GM23338 (cell line): ENCODE data around the gene PAM.

Experiments used
- CREB1 ChIP-seq: fragments of 250-450 bp; sonication (Bioruptor Pico); IDR thresholded peaks from 2 replicates; pipeline ENCODE4 v1.5.0; 2020; ENCODE audit warnings: low read depth, mild to moderate bottlenecking, moderate library complexity
- EZH2 ChIP-seq: fragments of 200-600 bp; sonication (generic); IDR thresholded peaks from one replicate; pipeline ENCODE4 v1.8.0; 2017; ENCODE audit warnings: antibody characterized with exemption, mild to moderate bottlenecking, low read depth; ENCODE audit not compliant: unreplicated experiment
- EZH2phosphoT487 ChIP-seq: fragments of 200-600 bp; sonication (generic); IDR thresholded peaks from one replicate; pipeline ENCODE4 v1.8.1; 2018; ENCODE audit warnings: antibody characterized with exemption; ENCODE audit not compliant: unreplicated experiment
- JUNB ChIP-seq: IDR thresholded peaks from one replicate; pipeline ENCODE4 v1.6.1; 2016; ENCODE audit warnings: antibody characterized with exemption; ENCODE audit not compliant: unreplicated experiment
- NANOG ChIP-seq: IDR thresholded peaks from 2 replicates; pipeline ENCODE4 v1.6.1; 2016; ENCODE audit warnings: antibody characterized with exemption, borderline replicate concordance
- POLR2AphosphoS5 ChIP-seq: IDR thresholded peaks from 2 replicates; pipeline ENCODE4 v1.6.1; 2016; ENCODE audit warnings: antibody characterized with exemption, low read depth
- STAT1 ChIP-seq: IDR thresholded peaks from one replicate; pipeline ENCODE4 v1.6.1; 2016; ENCODE audit warnings: antibody characterized with exemption; ENCODE audit not compliant: unreplicated experiment
- ZNF114 ChIP-seq: fragments of 250-450 bp; sonication (Bioruptor Pico); IDR thresholded peaks from 2 replicates; pipeline ENCODE4 v1.5.0; 2020; ENCODE audit warnings: mild to moderate bottlenecking, moderate library complexity
- ZNF331 ChIP-seq: fragments of 250-450 bp; sonication (Bioruptor Pico); IDR thresholded peaks from 2 replicates; pipeline ENCODE4 v1.5.0; 2020; ENCODE audit warnings: low read depth, mild to moderate bottlenecking, moderate library complexity
- TF ChIP-seq, protein P1 (sequence below), 2 experiments: fragments of 200-600 bp in 1 of 2; sonication (generic) in 1 of 2; conservative IDR thresholded peaks; 2 replicates each; pipeline versions ENCODE4 v1.5.1 to v1.6.1; 2016 to 2017; ENCODE audit warnings: antibody characterized with exemption in 2 of 2, low read depth in 2 of 2, mild to moderate bottlenecking in 2 of 2, moderate library complexity in 1 of 2
- TF ChIP-seq, protein P2 (sequence below): IDR thresholded peaks from 2 replicates; pipeline ENCODE4 v1.6.1; 2016; ENCODE audit warnings: antibody characterized with exemption
- TF ChIP-seq, protein P3 (sequence below): IDR thresholded peaks from one replicate; pipeline ENCODE4 v1.6.1; 2018; ENCODE audit warnings: antibody characterized with exemption; ENCODE audit not compliant: unreplicated experiment
- TF ChIP-seq, protein P4 (sequence below): fragments of 250-450 bp; sonication (Bioruptor Pico); IDR thresholded peaks from 2 replicates; pipeline ENCODE4 v1.5.0; 2020; ENCODE audit warnings: mild to moderate bottlenecking, moderate library complexity

DNA sequence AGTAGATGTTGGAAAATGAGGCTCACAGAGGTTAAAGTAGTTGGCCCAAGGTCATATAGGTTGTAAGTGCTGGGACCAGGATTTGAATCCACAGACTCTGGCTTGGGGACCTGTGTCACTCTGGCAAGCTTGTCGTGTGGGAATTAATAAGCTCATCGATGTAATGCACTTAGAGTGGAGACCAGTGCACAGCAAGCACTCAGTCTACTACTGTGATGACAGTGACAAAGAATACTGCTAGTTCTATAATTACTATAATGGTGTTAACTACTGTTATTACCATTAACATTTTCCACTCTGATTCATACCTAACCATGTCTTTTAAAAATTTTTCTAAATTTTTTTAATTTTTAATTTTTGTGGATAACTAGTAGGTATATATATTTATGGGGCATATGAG, 12.8 kb downstream of the PAM start:
- TF ChIP-seq, protein P1, sequence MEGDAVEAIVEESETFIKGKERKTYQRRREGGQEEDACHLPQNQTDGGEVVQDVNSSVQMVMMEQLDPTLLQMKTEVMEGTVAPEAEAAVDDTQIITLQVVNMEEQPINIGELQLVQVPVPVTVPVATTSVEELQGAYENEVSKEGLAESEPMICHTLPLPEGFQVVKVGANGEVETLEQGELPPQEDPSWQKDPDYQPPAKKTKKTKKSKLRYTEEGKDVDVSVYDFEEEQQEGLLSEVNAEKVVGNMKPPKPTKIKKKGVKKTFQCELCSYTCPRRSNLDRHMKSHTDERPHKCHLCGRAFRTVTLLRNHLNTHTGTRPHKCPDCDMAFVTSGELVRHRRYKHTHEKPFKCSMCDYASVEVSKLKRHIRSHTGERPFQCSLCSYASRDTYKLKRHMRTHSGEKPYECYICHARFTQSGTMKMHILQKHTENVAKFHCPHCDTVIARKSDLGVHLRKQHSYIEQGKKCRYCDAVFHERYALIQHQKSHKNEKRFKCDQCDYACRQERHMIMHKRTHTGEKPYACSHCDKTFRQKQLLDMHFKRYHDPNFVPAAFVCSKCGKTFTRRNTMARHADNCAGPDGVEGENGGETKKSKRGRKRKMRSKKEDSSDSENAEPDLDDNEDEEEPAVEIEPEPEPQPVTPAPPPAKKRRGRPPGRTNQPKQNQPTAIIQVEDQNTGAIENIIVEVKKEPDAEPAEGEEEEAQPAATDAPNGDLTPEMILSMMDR (conservative IDR thresholded peaks at IDR 0.05; ENCODE audit: low read depth in 2 of 2): no peak
- TF ChIP-seq POLR2AphosphoS5: no peak
- no peak for TF ChIP-seq EZH2
- TF ChIP-seq, protein P2, sequence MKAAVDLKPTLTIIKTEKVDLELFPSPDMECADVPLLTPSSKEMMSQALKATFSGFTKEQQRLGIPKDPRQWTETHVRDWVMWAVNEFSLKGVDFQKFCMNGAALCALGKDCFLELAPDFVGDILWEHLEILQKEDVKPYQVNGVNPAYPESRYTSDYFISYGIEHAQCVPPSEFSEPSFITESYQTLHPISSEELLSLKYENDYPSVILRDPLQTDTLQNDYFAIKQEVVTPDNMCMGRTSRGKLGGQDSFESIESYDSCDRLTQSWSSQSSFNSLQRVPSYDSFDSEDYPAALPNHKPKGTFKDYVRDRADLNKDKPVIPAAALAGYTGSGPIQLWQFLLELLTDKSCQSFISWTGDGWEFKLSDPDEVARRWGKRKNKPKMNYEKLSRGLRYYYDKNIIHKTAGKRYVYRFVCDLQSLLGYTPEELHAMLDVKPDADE: no peak
- no peak for TF ChIP-seq CREB1 (CRISPR knock-in tag)
- TF ChIP-seq EZH2phosphoT487: no peak
- no peak for TF ChIP-seq STAT1
- TF ChIP-seq, protein P3, sequence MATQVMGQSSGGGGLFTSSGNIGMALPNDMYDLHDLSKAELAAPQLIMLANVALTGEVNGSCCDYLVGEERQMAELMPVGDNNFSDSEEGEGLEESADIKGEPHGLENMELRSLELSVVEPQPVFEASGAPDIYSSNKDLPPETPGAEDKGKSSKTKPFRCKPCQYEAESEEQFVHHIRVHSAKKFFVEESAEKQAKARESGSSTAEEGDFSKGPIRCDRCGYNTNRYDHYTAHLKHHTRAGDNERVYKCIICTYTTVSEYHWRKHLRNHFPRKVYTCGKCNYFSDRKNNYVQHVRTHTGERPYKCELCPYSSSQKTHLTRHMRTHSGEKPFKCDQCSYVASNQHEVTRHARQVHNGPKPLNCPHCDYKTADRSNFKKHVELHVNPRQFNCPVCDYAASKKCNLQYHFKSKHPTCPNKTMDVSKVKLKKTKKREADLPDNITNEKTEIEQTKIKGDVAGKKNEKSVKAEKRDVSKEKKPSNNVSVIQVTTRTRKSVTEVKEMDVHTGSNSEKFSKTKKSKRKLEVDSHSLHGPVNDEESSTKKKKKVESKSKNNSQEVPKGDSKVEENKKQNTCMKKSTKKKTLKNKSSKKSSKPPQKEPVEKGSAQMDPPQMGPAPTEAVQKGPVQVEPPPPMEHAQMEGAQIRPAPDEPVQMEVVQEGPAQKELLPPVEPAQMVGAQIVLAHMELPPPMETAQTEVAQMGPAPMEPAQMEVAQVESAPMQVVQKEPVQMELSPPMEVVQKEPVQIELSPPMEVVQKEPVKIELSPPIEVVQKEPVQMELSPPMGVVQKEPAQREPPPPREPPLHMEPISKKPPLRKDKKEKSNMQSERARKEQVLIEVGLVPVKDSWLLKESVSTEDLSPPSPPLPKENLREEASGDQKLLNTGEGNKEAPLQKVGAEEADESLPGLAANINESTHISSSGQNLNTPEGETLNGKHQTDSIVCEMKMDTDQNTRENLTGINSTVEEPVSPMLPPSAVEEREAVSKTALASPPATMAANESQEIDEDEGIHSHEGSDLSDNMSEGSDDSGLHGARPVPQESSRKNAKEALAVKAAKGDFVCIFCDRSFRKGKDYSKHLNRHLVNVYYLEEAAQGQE: no peak
- no peak for TF ChIP-seq ZNF331 (CRISPR knock-in tag)
- TF ChIP-seq ZNF114 (CRISPR knock-in tag): no peak
- TF ChIP-seq, protein P4, sequence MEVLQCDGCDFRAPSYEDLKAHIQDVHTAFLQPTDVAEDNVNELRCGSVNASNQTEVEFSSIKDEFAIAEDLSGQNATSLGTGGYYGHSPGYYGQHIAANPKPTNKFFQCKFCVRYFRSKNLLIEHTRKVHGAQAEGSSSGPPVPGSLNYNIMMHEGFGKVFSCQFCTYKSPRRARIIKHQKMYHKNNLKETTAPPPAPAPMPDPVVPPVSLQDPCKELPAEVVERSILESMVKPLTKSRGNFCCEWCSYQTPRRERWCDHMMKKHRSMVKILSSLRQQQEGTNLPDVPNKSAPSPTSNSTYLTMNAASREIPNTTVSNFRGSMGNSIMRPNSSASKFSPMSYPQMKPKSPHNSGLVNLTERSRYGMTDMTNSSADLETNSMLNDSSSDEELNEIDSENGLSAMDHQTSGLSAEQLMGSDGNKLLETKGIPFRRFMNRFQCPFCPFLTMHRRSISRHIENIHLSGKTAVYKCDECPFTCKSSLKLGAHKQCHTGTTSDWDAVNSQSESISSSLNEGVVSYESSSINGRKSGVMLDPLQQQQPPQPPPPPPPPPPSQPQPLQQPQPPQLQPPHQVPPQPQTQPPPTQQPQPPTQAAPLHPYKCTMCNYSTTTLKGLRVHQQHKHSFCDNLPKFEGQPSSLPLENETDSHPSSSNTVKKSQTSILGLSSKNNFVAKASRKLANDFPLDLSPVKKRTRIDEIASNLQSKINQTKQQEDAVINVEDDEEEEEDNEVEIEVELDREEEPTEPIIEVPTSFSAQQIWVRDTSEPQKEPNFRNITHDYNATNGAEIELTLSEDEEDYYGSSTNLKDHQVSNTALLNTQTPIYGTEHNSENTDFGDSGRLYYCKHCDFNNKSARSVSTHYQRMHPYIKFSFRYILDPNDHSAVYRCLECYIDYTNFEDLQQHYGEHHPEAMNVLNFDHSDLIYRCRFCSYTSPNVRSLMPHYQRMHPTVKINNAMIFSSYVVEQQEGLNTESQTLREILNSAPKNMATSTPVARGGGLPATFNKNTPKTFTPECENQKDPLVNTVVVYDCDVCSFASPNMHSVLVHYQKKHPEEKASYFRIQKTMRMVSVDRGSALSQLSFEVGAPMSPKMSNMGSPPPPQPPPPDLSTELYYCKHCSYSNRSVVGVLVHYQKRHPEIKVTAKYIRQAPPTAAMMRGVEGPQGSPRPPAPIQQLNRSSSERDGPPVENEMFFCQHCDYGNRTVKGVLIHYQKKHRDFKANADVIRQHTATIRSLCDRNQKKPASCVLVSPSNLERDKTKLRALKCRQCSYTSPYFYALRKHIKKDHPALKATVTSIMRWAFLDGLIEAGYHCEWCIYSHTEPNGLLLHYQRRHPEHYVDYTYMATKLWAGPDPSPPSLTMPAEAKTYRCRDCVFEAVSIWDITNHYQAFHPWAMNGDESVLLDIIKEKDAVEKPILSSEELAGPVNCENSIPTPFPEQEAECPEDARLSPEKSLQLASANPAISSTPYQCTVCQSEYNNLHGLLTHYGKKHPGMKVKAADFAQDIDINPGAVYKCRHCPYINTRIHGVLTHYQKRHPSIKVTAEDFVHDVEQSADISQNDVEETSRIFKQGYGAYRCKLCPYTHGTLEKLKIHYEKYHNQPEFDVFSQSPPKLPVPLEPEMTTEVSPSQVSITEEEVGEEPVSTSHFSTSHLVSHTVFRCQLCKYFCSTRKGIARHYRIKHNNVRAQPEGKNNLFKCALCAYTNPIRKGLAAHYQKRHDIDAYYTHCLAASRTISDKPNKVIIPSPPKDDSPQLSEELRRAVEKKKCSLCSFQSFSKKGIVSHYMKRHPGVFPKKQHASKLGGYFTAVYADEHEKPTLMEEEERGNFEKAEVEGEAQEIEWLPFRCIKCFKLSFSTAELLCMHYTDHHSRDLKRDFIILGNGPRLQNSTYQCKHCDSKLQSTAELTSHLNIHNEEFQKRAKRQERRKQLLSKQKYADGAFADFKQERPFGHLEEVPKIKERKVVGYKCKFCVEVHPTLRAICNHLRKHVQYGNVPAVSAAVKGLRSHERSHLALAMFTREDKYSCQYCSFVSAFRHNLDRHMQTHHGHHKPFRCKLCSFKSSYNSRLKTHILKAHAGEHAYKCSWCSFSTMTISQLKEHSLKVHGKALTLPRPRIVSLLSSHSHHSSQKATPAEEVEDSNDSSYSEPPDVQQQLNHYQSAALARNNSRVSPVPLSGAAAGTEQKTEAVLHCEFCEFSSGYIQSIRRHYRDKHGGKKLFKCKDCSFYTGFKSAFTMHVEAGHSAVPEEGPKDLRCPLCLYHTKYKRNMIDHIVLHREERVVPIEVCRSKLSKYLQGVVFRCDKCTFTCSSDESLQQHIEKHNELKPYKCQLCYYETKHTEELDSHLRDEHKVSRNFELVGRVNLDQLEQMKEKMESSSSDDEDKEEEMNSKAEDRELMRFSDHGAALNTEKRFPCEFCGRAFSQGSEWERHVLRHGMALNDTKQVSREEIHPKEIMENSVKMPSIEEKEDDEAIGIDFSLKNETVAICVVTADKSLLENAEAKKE (CRISPR knock-in tag): no peak
- TF ChIP-seq JUNB: no peak
- no peak for TF ChIP-seq NANOG
